HPDE6-E6E7 (cell line): Measurements from ENCODE around the gene C19orf33.

Experiments
- DNase-seq: peaks from one replicate; pipeline ENCODE4 v3.0.0; 2011; ENCODE audit warnings: missing footprints; ENCODE audit errors: extremely low spot score

The C19orf33 gene

DNA sequence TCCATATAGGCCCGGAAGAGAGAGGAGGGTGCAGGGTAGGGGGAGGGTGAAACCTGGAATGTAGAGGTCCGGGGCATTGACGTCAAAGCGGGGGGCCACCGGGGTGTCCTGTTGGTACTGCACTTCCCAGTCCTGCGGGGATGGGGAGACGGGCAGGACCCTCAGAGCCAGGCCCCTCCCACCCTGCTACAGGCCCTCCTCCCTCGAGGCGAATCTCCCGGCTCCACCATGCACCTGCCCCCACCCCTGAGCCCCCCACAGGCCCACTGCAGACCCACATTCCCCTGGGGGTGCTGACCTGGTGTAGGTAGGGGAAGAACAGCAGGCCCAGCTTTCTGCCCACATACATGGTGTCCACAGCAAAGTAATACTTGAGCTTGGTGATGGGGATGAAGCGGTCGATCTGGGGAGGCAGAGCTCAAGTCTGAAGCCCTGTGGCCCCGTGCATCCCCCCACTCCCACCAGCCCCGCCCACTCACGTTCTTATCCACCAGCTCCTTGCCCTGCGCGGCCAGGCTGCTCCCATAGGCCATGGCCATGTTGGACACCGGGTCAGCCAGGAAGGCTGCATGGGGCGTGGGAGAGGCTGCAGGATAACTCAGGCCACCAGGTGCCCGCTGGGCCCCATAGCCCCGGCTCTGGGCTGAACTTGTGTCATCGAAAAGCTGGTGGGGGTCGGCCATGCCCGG is 5.0 kb downstream of the C19orf33 start:
- no peak for DNase-seq

DNA sequence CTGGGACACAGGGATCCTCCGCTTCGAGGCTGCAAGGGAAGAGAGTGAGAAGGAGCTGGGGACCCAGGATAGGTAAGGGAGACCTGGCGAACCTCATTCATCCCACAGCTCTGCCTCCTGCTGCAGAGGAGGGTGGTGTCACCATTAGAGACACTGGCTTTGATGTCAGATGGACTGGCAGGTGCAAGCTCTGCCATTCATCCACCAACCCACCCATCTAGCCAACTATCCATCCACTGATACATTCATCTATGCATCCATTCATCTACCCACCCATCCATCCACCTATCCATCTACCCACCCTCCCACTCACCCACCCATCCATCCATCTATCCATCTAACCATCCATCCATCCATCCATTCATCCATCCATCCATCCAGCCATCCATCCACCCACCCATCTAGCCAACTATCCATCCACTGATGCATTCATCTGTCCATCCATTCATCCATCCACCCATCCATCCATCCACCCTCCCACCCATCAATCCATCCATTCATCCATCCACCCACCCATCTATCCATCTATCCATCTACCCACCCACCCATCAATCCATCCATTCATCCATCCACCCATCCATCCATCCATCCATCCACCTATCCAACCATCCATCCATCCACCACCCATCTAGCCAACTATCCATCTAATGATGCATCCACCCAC is 5.7 kb downstream of the C19orf33 start:
- no peak for DNase-seq

GRCh38 chr19:38310279-38310670 is 6.2 kb downstream of the C19orf33 start:
- DNase-seq, result no peak

- no peak for DNase-seq
Measured at GRCh38 chr19:38310986-38311385, 6.9 kb downstream of the C19orf33 start.

- DNase-seq, result peak; percentile 96
Measured at GRCh38 chr19:38315657-38316476, 11.8 kb downstream of the C19orf33 start, which contains the start of gene YIF1B. TSS of gene YIF1B (minus strand) at chr19:38315947. CDS start at chr19:38315917, 30 bp downstream.

GRCh38 chr19:38316477-38317067 is 12.5 kb downstream of the C19orf33 start:
- no peak for DNase-seq

- DNase-seq, result no peak
Measured at GRCh38 chr19:38317104-38317612, 13.1 kb downstream of the C19orf33 start.

DNA sequence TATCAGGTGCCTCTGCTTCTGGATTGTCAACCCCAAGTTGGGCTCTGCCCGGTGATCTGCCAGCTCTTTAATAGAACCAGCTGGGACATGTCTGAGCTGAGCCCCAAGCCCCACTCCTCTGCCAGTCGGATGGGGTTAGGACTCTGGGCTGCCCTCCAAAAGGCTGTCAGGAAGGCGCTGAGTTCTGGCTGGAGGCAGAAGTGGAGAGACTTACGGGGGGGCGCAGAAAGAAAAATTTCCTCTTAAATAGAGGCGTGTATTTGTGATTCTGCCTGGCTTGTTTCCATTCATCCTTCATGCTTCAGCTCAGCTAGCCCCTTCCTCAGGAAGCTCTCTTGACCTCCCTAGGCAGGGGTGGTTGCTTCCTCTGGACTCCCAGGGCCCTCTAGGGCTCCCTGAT is 14.6 kb downstream of the C19orf33 start:
- DNase-seq, result no peak

GRCh38 chr19:38319421-38320258 is 15.6 kb downstream of the C19orf33 start, which contains the start of gene KCNK6:
TSS of gene KCNK6 (plus strand) at chr19:38319845. CDS start at chr19:38319951, 106 bp downstream.
- DNase-seq, result no peak

GRCh38 chr19:38320969-38321339 is 16.9 kb downstream of the C19orf33 start:
- no peak for DNase-seq

DNA sequence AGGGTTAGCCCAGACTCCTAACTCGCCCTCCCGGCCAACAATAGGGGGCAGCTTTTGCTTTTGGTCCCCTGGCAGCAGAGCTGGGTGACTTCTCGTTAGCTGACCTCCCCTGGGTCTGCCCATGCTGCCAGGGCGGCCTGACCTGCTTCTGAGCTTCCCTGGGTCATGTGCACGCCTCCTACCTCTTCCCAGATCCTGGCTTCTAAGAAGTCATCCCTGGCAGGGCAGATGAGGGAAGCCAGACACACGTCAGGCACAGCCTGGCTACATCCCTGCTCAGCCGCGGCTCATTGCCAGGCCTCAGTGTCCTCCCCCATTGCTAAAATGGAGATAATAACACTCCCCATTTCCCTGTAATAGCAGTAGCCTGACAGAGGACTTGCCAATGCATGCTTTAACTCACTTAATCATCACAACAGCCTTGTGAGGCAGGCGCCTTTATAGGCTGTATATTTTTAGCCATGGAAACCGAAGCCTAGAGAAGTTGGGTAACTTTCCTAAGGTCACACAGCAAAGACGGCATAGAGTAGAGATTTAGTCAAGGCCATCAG is 17.7 kb downstream of the C19orf33 start:
- peak; percentile 59 for DNase-seq

DNA sequence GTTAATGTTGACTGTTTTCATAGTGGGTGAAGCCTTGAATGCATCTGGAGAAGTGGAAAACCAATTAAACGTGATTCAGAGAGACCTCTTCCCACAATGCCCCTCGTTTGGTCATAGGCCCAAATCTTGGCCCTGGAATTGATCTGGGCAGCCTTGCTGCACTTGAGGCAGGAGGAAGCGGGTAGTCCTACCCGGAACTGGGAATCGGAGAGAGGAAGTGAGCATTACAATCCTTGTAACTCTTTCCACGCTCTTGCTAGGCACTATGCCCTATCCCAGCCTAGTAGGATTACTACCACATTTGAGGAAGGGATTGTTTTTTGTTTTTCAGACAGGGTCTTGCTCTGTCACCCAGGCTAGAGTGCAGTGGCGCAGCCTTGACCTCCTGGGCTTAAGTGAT is 19.2 kb downstream of the C19orf33 start:
- DNase-seq, result no peak

GRCh38 chr19:38324431-38324830 is 20.4 kb downstream of the C19orf33 start:
- DNase-seq, result no peak

DNA sequence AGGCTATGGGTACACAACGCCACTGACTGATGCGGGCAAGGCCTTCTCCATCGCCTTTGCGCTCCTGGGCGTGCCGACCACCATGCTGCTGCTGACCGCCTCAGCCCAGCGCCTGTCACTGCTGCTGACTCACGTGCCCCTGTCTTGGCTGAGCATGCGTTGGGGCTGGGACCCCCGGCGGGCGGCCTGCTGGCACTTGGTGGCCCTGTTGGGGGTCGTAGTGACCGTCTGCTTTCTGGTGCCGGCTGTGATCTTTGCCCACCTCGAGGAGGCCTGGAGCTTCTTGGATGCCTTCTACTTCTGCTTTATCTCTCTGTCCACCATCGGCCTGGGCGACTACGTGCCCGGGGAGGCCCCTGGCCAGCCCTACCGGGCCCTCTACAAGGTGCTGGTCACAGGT is 22.5 kb downstream of the C19orf33 start:
- no peak for DNase-seq

GRCh38 chr19:38329651-38330050 is 25.6 kb downstream of the C19orf33 start:
- DNase-seq, result no peak

- no peak for DNase-seq
Measured at GRCh38 chr19:38331728-38332127, 27.7 kb downstream of the C19orf33 start.

DNA sequence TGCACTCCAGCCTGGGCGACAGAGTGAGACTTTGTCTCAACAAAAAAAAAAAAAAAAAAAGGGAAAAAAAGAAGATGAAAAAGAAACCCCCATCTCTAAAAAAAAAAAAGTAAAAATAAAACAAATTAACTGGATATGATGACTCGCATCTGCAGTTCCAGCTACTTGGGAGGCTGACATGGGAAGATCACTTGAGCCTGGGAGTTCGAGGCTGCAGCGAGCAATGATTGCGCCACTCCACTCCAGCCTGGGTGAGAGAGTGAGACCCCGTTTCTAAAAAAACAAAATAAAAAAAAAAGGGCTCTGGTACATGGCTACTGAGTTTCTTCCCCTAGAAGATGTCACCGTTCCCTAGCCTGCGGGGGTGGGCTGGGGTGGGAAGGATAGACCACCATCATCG is 29.2 kb downstream of the C19orf33 start:
- DNase-seq, result no peak

GRCh38 chr19:38335949-38336637 is 32.0 kb downstream of the C19orf33 start:
- DNase-seq, result peak; percentile 97

GRCh38 chr19:38336638-38337359 is 32.7 kb downstream of the C19orf33 start:
- DNase-seq, result peak; percentile 89

DNA sequence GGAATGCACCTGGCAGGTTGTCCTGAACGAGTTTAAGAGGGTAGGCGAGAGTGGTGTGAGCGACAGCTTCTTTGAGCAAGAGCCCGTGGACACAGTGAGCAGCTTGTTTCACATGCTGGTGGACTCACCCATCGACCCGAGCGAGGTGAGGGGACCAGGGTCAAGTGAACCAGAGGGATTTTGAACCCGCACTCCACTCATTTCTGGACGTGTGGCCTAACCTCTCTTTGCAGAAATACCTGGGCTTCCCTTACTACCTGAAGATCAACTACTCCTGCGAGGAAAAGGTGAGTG is 33.3 kb downstream of the C19orf33 start:
- no peak for DNase-seq
